H1 (cell line): ENCODE measurements around the gene EEF1AKMT3. TPM values are rescaled to one million over a fixed set of nuclear protein-coding genes. Genes with fewer than 3 reads are reported as not detected.

ENCODE experiments used
- CTCF ChIA-PET: fragments of 300-600 bp; sonication (Branson Sonifier 250); formaldehyde crosslinking; loops from one replicate; lab custom pipeline; 2021; ENCODE audit not compliant: partially characterized antibody; lab: Charles Lee
- POLR2A ChIA-PET: fragments of 300-600 bp; sonication (Branson Sonifier 250); formaldehyde crosslinking; loops from one replicate; lab custom pipeline; 2021; ENCODE audit warnings: inconsistent platforms; ENCODE audit not compliant: partially characterized antibody; lab: Charles Lee
- DNase-seq, 2 experiments: peaks; one replicate each; pipeline versions ENCODE4 v3.0.0 to v3.0.0-alpha.2; 2010 to 2022; ENCODE audit warnings: low spot score in 2 of 2, low read depth in 1 of 2, mixed read lengths in 1 of 2
- FAIRE-seq: peaks from 2 replicates; lab custom pipeline; 2011; peaks lifted over from hg19 to GRCh38; lab: Jason Lieb, UNC
- H2AFZ ChIP-seq: 2 replicates; pipeline ENCODE4 v1.8.1; 2012; ENCODE audit warnings: low read length, inconsistent platforms
- H2AK5ac ChIP-seq: 2 replicates; pipeline ENCODE4 v1.6.1; 2013; ENCODE audit warnings: low read depth, low read length
- H2BK120ac ChIP-seq: replicated peaks from 2 replicates; pipeline ENCODE3; 2013; ENCODE audit warnings: low read depth, low read length, inconsistent platforms
- H2BK12ac ChIP-seq: 2 replicates; pipeline ENCODE4 v1.6.1; 2013; ENCODE audit warnings: low read depth, low read length
- H2BK15ac ChIP-seq: 2 replicates; pipeline ENCODE4 v1.6.1; 2013; ENCODE audit warnings: low read length
- H2BK20ac ChIP-seq: 2 replicates; pipeline ENCODE4 v1.6.1; 2013; ENCODE audit warnings: low read length
- H2BK5ac ChIP-seq: 2 replicates; pipeline ENCODE4 v1.6.1; 2013; ENCODE audit warnings: low read depth, low read length
- H3K14ac ChIP-seq: 2 replicates; pipeline ENCODE4 v1.6.1; 2013; ENCODE audit warnings: inconsistent platforms; ENCODE audit not compliant: insufficient read length
- H3K18ac ChIP-seq: 2 replicates; pipeline ENCODE4 v1.6.1; 2013; ENCODE audit warnings: low read length; ENCODE audit errors: extremely low read depth
- H3K23ac ChIP-seq: 2 replicates; pipeline ENCODE4 v1.6.1; 2013; ENCODE audit warnings: inconsistent platforms; ENCODE audit not compliant: insufficient read length
- H3K23me2 ChIP-seq: 2 replicates; pipeline ENCODE4 v1.6.1; 2013; ENCODE audit warnings: low read depth, low read length
- H3K27ac ChIP-seq: 2 replicates; pipeline ENCODE4 v1.6.1; 2011; ENCODE audit warnings: low read depth, low read length, inconsistent platforms
- H3K27me3 ChIP-seq, 4 experiments: replicated peaks in 1 of 4; 1 replicate in 1 of 4; 2 replicates in 3 of 4; pipeline versions ENCODE4 v1.6.1 to v1.8.1; 2011 to 2013; ENCODE audit warnings: low read length in 3 of 4, mild to moderate bottlenecking in 3 of 4, inconsistent platforms in 2 of 4, mixed read lengths in 2 of 4, moderate library complexity in 1 of 4; ENCODE audit not compliant: control insufficient read depth in 3 of 4, insufficient read depth in 3 of 4; ENCODE audit errors: extremely low read depth in 1 of 4
- H3K36me3 ChIP-seq, 4 experiments: 2 replicates each; pipeline versions ENCODE4 v1.6.1 to v1.8.1; 2011 to 2013; ENCODE audit warnings: mild to moderate bottlenecking in 4 of 4, low read length in 3 of 4, moderate library complexity in 2 of 4, control low read depth in 1 of 4, inconsistent platforms in 1 of 4; ENCODE audit not compliant: insufficient read depth in 4 of 4, control insufficient read depth in 2 of 4
- H3K4ac ChIP-seq: replicated peaks from 2 replicates; pipeline ENCODE3; 2013; ENCODE audit warnings: low read length, low read depth, mixed read lengths, inconsistent platforms; ENCODE audit not compliant: insufficient read length
- H3K4me1 ChIP-seq, 4 experiments: replicated peaks in 1 of 4; 1 replicate in 1 of 4; 2 replicates in 3 of 4; pipeline versions ENCODE4 v1.6.1 to v1.8.1; 2011 to 2013; ENCODE audit warnings: low read length in 3 of 4, inconsistent platforms in 2 of 4, mixed read lengths in 1 of 4; ENCODE audit not compliant: insufficient read depth in 4 of 4, control insufficient read depth in 3 of 4
- H3K4me2 ChIP-seq, 2 experiments: 2 replicates each; pipeline versions ENCODE4 v1.6.1 to v1.8.1; 2011 to 2013; ENCODE audit warnings: low read depth in 2 of 2, low read length in 2 of 2, control low read depth in 1 of 2, inconsistent platforms in 1 of 2, mild to moderate bottlenecking in 1 of 2; ENCODE audit not compliant: insufficient read depth in 1 of 2
- H3K4me3 ChIP-seq, 4 experiments: fragments of 200-600, 300-600 bp in 1 of 4; sonication (generic), shearing (Covaris generic), sonication (Bioruptor Twin) in 1 of 4; 2 replicates each; pipeline versions ENCODE4 v1.5.1 to v1.8.1; 2011 to 2016; ENCODE audit warnings: low read length in 4 of 4, low read depth in 3 of 4, control low read depth in 2 of 4, inconsistent platforms in 2 of 4, mild to moderate bottlenecking in 2 of 4, mixed read lengths in 1 of 4, moderate library complexity in 1 of 4; ENCODE audit not compliant: insufficient read depth in 2 of 4; ENCODE audit errors: extremely low read depth in 1 of 4
- H3K56ac ChIP-seq: replicated peaks from 2 replicates; pipeline ENCODE3; 2013; ENCODE audit warnings: low read depth, mild to moderate bottlenecking, mixed read lengths, low read length, inconsistent platforms; ENCODE audit not compliant: insufficient read length
- H3K79me1 ChIP-seq: 2 replicates; pipeline ENCODE4 v1.6.1; 2013; ENCODE audit warnings: low read depth, low read length, control low read depth
- H3K79me2 ChIP-seq, 2 experiments: 2 replicates each; pipeline versions ENCODE4 v1.6.1 to v1.8.1; 2012 to 2013; ENCODE audit warnings: low read length in 2 of 2, mild to moderate bottlenecking in 2 of 2, inconsistent platforms in 1 of 2; ENCODE audit not compliant: insufficient read depth in 2 of 2, control insufficient read depth in 1 of 2
- H3K9ac ChIP-seq, 4 experiments: replicated peaks in 1 of 4; 1 replicate in 1 of 4; 2 replicates in 3 of 4; pipeline versions ENCODE4 v1.6.1 to v1.8.1; 2011 to 2013; ENCODE audit warnings: low read depth in 3 of 4, low read length in 3 of 4, control low read depth in 2 of 4, mild to moderate bottlenecking in 2 of 4, moderate library complexity in 2 of 4, inconsistent platforms in 1 of 4; ENCODE audit errors: extremely low read depth in 1 of 4
- H3K9me3 ChIP-seq, 2 experiments: 2 replicates each; pipeline versions ENCODE4 v1.6.1 to v1.8.1; 2012 to 2013; ENCODE audit warnings: mild to moderate bottlenecking in 2 of 2, moderate library complexity in 2 of 2, control low read depth in 1 of 2, inconsistent platforms in 1 of 2, low read depth in 1 of 2, low read length in 1 of 2, mixed read lengths in 1 of 2; ENCODE audit not compliant: insufficient read depth in 2 of 2
- H4K20me1 ChIP-seq, 2 experiments: replicated peaks in 1 of 2; 2 replicates each; pipeline versions ENCODE3 to v1.8.1; 2011 to 2013; ENCODE audit warnings: inconsistent platforms in 2 of 2, low read length in 2 of 2, mild to moderate bottlenecking in 1 of 2; ENCODE audit not compliant: insufficient read depth in 2 of 2, control insufficient read depth in 1 of 2
- H4K5ac ChIP-seq: 2 replicates; pipeline ENCODE4 v1.6.1; 2013; ENCODE audit warnings: low read length, low read depth, mixed read lengths, inconsistent platforms; ENCODE audit not compliant: insufficient read length
- H4K8ac ChIP-seq: 2 replicates; pipeline ENCODE4 v1.8.0; 2013; ENCODE audit warnings: mild to moderate bottlenecking, moderate library complexity, low read length, inconsistent platforms; ENCODE audit not compliant: insufficient read depth; ENCODE audit errors: extremely low read depth
- H4K91ac ChIP-seq: replicated peaks from 2 replicates; pipeline ENCODE3; 2013; ENCODE audit warnings: low read length, mixed read lengths, inconsistent platforms; ENCODE audit not compliant: insufficient read length
- ASH2L ChIP-seq: fragments of 200-600, 300-600 bp; sonication (generic); IDR thresholded peaks from one replicate; pipeline ENCODE4 v1.7.1; 2017; ENCODE audit warnings: low read length
- EZH2 ChIP-seq: fragments of 200-600 bp; sonication (generic); IDR thresholded peaks from 2 replicates; pipeline ENCODE4 v1.7.1; 2012; ENCODE audit warnings: low read depth, mild to moderate bottlenecking, moderate library complexity, low read length, inconsistent platforms; ENCODE audit not compliant: severe bottlenecking
- KDM4A ChIP-seq: IDR thresholded peaks from one replicate; pipeline ENCODE4 v1.7.1; 2012; ENCODE audit warnings: low read depth, mild to moderate bottlenecking, moderate library complexity, low read length, inconsistent platforms; ENCODE audit not compliant: severe bottlenecking
- RAD21 ChIP-seq, 2 experiments: IDR thresholded peaks in 1 of 2; conservative IDR thresholded peaks in 1 of 2; 2 replicates each; pipeline ENCODE4 v1.6.1; 2011; ENCODE audit warnings: low read depth in 2 of 2, low read length in 2 of 2, improper control_type of control experiment in 1 of 2, inconsistent platforms in 1 of 2, mild to moderate bottlenecking in 1 of 2, moderate library complexity in 1 of 2
- RXRA ChIP-seq: IDR thresholded peaks from 2 replicates; pipeline ENCODE4 v1.6.1; 2011; ENCODE audit warnings: low read depth, mild to moderate bottlenecking, low read length, moderate library complexity; ENCODE audit not compliant: insufficient read depth
- SP2 ChIP-seq: IDR thresholded peaks from 2 replicates; pipeline ENCODE4 v1.6.1; 2012; ENCODE audit warnings: mild to moderate bottlenecking, low read length, inconsistent platforms
- TEAD4 ChIP-seq: IDR thresholded peaks from 2 replicates; pipeline ENCODE4 v1.6.1; 2012; ENCODE audit warnings: low read depth, low read length, inconsistent platforms, mixed read lengths
- WGBS, 2 experiments: shearing (Covaris generic) in 1 of 2; methylation state at CpG; one replicate each; pipeline versions ENCODE4 v1.1.6 to v1.1.7; 2013 to 2015; ENCODE audit warnings: low lambda C conversion rate in 2 of 2, mixed read lengths in 2 of 2, inconsistent platforms in 1 of 2, low coverage in 1 of 2, missing lambda C conversion rate in 1 of 2; ENCODE audit not compliant: insufficient replicate concordance in 2 of 2, insufficient coverage in 1 of 2, insufficient read length in 1 of 2; ENCODE audit errors: extremely low coverage in 1 of 2, missing lambda C conversion rate in 1 of 2; 5-methylcytosine and 5-hydroxymethylcytosine counted together
- polyA plus RNA-seq, 7 experiments: library from polyadenylated mRNA; depleted of rRNA in 3 of 7; stranded (reverse) in 5 of 7; unstranded in 2 of 7; fragments of >200 nt in 5 of 7; fragments of 200-250 nt in 2 of 7; gene quantifications; 1 replicate in 5 of 7; 2 replicates in 1 of 7; 4 replicates in 1 of 7; pipeline versions ENCODE4 v1.2.1 to v1.2.3, GENCODE V29; 2011 to 2013; ENCODE audit warnings: missing spikeins in 2 of 7, mixed read lengths in 2 of 7
- total RNA-seq: library from RNA; stranded (reverse); fragmentation: NEBNext Ultra II Directional; extraction: Animal tissue kit (Norgen Biotek cat#: 25700); gene quantifications from 2 replicates; pipeline ENCODE4 v1.2.1, GENCODE V29; 2021
- TF ChIP-seq, protein P1 (sequence below): IDR thresholded peaks from 2 replicates; pipeline ENCODE4 v1.6.1; 2011; ENCODE audit warnings: low read depth, mild to moderate bottlenecking, low read length; ENCODE audit not compliant: insufficient read depth
- TF ChIP-seq, protein P2 (sequence below): IDR thresholded peaks from 2 replicates; pipeline ENCODE4 v1.6.1; 2011; ENCODE audit warnings: low read length, improper control_type of control experiment

Gene EEF1AKMT3
- total and polyA plus RNA-seq, 2 of the 8 experiments (the other 6 are each of a cell fraction or from before 2014, with no cell fraction given) = 3.1 to 4.4 TPM

DNA sequence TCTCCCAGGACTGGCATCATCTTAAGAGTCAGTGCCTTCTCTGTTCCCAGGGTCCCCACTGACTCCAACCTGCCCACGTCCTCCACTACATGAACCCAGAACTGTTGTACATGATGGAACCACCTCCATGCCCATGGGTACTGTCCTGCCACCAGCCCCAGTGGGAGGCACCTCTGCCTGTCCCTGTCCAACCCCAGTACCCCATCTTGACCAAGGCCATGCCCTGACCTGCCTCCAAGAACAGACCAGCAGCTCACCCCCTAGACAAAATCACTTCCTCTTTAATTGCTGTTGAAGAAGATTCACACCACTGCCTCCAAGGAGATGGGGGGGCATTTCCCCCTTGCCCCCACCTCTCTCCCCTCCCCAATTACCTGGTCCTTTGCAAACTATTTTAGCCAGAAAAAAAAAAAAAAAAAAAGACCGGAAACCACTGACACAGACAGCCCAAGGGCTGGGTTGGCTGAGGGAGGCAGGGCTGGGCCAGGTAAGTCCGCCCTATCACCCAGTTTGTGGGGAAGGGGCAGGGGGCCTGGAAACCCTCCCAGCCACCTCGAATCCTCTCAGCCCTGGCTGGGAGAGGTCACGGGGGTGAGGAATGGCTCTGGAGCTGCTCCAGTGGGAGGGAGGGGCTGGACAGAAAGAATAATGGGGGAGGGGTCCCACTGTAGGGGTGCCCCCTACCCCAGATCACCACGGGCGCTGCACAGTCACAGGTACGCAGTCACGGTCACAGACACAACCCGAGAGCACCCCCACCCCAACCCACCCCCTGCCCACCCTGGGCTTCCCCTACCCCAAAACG, 47.3 kb upstream of the EEF1AKMT3 start:
- Histone ChIP-seq H3K4me2 (peak overlapping the region; percentile 26 to 52; a peak in 2 of 4 replicates), H4K5ac (no peak overlapping the region), H3K23ac (no peak overlapping the region), H4K8ac (no peak overlapping the region), H3K18ac (no peak overlapping the region), H3K79me2 (no peaks in the 10 kb centered on the region), H3K56ac (no peak overlapping the region), H3K23me2 (peaks cover 12% of the 10 kb centered on the region; the same call in 1 of the 2 replicates), H2AK5ac (no peak overlapping the region), H3K14ac (no peak overlapping the region), H2BK20ac (no peak overlapping the region), H3K27me3 (peaks cover 18 to 58% (median 43%) of the 10 kb centered on the region in 4 experiments), H2BK5ac (no peak overlapping the region), H3K27ac (no peak overlapping the region), H4K20me1 (peaks cover 2 to 7% of the 10 kb centered on the region in 2 experiments), H3K4ac (no peak overlapping the region), H3K79me1 (no peaks in the 10 kb centered on the region), H2BK12ac (no peak overlapping the region), H4K91ac (no peak overlapping the region), H3K4me1 (peaks cover 0 to 20% (median 13%) of the 10 kb centered on the region in 4 experiments; a peak in 5 of 7 replicates), H2AFZ (no peak overlapping the region), H3K9ac (no peak overlapping the region), H3K4me3 (no peak overlapping the region), H3K36me3 (no peaks in the 10 kb centered on the region; a peak in 1 of 8 replicates), H3K9me3 (no peaks in the 10 kb centered on the region), H2BK120ac (no peak overlapping the region), H2BK15ac (no peak overlapping the region)
- POLR2A ChIA-PET = interaction anchor here (0.7 to 7.4 kb wide), 7 partner anchors 8 to 142 kb away, joined by 3 to 59 read pairs (median 3); partner anchors contain the start of gene AGAP2
- FAIRE-seq (no peak), DNase-seq (peak in 1 of 2 experiments; percentile 40)
- 66% methylated on average over 4 of the region's 11 CpGs; no CpG with 5 or more reads in 1 of the 2 experiments for WGBS, 2 experiments
- CTCF ChIA-PET = interaction anchor here (0.7 to 11.7 kb wide), 23 partner anchors 9 to 155 kb away, joined by 3 to 149 read pairs (median 5); partner anchors contain the start of genes AGAP2 and OS9
- TF ChIP-seq ASH2L (no peak), EZH2 (no peak), KDM4A (no peak), TEAD4 (no peak), RAD21 (IDR thresholded peaks at IDR 0.05 in 1 of 2, conservative IDR thresholded peaks at IDR 0.05 in 1 of 2; ENCODE audit: low read depth in 2 of 2, low read length in 2 of 2) (no peak), SP2 (no peak), RXRA (no peak)
- TF ChIP-seq, protein P1, sequence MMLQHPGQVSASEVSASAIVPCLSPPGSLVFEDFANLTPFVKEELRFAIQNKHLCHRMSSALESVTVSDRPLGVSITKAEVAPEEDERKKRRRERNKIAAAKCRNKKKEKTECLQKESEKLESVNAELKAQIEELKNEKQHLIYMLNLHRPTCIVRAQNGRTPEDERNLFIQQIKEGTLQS = no peak
- TF ChIP-seq, protein P2, sequence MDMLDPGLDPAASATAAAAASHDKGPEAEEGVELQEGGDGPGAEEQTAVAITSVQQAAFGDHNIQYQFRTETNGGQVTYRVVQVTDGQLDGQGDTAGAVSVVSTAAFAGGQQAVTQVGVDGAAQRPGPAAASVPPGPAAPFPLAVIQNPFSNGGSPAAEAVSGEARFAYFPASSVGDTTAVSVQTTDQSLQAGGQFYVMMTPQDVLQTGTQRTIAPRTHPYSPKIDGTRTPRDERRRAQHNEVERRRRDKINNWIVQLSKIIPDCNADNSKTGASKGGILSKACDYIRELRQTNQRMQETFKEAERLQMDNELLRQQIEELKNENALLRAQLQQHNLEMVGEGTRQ = no peak
